ENCODE results near the gene KDM2A.
A peak's percentile ranks its signal among the peaks of the same experiment; 100 is the strongest.

KDM2A gene

GRCh38 chr11:67288452-67289225 is 169.6 kb downstream of the KDM2A start:
- DNase-seq = no peak

DNA sequence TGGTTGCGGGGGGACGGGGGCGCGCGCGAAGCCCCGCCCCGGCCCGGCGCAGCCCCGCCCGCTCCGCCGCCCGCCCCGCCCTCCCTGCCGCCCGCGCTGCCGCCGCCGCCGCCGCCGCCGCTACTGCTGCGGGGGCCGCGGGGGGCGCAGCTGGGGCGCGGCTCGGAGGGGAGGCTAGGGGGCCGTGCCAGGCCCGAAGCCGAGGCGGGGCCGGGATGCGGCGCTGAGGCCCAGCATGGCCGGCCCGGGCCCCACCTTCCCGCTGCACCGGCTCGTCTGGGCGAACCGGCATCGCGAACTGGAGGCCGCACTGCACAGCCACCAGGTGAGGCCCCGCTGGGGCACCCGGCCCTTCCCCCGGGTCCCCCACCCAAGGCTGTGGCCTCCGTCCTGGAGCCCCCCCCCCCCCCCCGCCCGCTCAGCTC is 170.2 kb downstream of the KDM2A start, which contains the start of gene ANKRD13D:
ANKRD13D (plus strand) TSS at position 78 of the 425 bp plus-strand sequence; CDS start at position 236, 158 bp downstream.
- DNase-seq = no peak

- DNase-seq = no peak
Measured at GRCh38 chr11:67289651-67290479, 170.8 kb downstream of the KDM2A start.

- DNase-seq = no peak
Measured at GRCh38 chr11:67290801-67291200, 171.7 kb downstream of the KDM2A start.

DNA sequence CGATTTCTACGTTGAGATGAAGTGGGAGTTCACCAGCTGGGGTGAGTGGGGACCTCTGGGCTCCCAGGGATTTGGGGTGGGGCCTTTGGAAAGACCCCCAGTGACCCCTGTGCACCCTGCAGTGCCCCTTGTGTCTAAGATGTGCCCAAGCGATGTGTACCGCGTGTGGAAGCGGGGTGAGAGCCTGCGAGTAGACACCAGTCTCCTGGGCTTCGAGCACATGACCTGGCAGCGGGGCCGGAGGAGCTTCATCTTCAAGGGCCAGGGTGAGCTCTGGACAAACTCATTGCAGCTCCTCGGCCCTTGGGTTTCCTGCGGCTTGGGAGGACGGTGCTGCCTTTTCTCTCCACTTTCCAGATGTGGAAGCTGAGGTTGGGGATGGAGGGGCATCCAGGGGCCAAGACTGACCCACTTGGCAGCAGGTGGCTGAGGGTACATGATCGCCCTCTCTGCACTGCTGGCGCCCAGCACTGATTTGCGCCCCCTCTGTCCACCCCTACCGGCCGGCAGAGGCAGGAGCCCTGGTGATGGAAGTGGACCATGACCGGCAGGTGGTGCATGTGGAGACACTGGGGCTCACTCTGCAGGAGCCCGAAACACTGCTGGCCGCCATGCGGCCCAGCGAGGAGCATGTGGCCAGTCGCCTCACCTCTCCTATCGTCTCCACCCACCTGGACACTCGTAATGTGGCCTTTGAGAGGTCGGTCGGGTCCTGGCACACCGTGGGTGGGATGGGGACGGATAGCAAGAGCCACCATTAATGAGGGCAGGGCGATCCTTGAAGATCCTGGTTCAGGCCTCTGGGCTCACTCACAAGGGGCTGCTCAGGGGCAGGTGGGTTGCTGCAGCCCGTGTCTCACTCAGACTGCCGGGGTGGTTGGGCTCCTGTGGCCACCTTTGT is 172.7 kb downstream of the KDM2A start:
- DNase-seq = no peak

DNA sequence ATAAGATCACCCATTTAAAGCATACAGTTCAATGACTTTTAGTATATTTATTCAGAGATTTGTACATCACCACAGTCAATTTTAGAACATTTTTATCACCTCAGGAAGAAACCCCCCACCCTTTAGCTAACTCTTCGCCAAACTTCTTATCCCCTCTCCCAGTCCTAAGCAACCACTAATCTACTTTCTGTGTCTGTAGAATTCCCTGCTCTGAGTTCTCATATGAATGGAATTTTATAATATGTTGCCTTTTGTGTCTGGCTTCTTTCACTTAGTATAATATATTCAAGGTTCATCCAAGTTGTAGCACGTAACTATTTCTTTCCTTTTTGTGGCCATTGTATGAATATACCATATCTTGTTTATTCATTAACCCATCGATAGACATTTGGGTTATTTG is 173.6 kb downstream of the KDM2A start:
- DNase-seq = no peak

- no peak for DNase-seq
Measured at GRCh38 chr11:67293090-67293489, 174.0 kb downstream of the KDM2A start.

- DNase-seq = no peak
Measured at GRCh38 chr11:67295846-67296245, 176.8 kb downstream of the KDM2A start.

- no peak for DNase-seq
Measured at GRCh38 chr11:67298786-67299185, 179.7 kb downstream of the KDM2A start.

DNA sequence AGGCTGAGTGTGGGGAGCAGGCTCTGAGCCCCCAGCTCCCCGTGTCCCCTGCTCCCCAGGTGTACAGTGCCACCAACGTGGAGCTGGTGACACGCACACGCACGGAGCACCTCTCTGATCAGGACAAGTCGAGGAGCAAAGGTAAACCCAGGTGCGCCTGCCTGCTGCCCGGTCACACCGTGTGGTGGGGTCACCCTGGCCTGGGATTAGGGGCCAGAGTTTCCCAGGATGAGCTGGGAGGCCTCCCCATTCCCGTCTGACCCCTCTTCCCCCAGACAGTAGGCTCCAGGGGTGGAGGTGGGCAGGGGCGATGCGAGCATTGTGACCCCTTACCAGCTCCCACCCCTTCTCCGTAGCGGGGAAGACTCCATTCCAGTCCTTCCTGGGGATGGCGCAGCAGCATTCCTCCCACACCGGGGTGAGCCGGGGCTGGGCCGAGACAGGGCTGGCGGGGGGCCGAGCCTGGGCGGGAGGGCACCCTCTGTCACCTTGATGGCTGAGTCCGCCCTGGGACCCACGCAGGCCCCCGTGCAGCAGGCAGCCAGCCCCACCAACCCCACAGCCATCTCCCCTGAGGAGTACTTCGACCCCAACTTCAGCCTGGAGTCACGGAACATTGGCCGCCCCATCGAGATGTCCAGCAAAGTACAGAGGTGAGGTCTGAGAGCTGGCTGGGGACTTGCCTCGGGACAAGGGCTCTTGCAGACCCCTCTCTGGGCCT is 180.6 kb downstream of the KDM2A start:
- DNase-seq = no peak

DNA sequence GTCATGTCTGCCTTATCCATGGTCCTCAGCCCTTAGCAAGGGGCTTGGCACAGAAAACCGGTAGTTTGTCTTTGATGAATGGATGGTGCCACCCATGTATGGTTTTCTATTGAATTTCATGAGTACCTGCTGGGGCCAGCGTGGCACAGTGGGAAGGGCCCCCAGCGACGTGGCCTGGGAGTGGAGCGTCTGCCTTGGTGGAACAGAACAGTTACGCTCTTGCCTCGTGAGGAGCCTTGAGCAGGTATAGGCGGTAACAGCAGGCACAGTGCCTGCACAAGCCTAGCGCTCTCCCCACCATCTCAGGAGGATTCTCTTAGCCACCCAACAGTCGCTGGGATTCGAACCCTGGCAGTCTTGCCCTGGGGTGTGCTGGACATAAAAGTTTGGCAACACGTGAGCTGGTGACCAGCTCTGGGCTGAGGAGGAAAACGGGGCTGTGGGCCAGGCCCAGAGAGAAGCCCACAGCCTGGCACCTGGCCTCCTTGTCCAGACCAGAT is 181.2 kb downstream of the KDM2A start:
- no peak for DNase-seq

DNA sequence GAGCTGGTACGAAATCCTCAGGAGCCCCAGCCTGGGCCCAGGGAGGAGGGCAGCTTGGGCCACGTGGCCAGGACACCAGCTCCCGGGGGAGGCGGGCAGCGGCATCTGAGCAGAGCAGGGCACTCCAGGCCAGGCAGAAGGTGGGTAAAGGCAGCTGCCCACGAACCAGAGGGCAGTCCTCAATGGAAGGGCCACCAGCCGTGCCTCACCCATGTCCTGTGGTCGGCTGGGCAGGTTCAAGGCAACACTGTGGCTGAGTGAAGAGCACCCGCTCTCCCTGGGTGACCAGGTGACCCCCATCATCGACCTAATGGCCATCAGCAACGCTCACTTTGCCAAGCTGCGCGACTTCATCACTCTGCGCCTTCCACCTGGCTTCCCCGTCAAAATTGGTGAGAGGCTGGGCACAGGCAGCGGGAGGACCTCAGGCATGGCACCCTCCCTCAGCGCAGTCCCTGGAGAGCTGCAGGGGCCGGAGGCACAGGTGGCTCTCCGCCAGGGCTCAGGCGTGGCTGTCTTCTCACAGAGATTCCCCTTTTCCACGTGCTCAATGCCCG is 181.8 kb downstream of the KDM2A start:
- DNase-seq = no peak

DNA sequence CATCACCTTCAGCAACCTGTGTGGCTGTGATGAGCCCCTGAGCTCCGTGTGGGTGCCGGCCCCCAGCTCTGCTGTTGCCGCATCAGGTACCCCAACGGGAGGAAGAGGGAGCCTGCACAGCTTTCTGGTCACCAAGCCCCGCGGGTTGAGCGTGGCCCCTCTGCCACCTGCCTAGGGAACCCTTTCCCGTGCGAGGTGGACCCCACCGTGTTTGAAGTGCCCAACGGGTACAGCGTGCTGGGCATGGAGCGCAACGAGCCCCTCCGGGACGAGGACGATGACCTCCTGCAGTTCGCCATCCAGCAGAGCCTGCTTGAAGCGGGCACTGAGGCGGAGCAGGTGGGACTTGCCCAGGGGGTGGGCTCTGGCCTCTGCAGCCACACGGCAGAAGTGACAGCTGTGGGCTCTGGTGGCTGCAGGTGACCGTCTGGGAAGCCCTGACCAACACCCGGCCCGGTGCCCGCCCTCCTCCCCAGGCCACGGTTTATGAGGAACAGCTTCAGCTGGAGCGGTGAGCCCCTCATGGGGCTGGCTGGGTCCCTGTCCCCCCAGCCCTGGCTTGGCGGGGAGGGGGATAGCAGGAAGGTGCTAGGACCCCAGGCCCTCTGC is 182.4 kb downstream of the KDM2A start:
- no peak for DNase-seq

DNA sequence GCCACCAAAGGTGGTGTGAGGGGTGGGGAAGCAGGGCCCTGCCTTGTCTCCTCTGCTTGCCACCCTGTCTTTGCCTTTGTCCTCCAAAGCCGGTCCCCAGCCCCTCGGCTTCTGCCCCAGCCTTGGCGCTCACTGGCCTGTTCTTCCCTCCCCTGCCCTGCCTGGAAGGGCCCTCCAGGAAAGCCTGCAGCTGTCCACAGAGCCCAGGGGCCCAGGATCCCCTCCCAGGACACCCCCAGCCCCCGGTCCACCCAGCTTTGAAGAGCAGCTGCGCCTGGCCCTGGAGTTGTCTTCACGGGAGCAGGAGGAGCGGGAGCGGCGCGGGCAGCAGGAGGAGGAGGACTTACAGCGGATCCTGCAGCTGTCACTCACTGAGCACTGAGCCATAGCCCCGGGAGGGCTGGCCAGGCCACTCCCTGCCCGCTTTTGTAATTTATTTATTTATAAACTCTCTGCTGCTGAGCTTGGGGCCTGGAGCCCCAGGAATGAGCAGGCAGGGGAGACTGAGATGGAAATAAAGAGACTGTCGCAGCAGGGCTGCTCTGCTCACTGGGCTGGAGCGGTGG is 183.0 kb downstream of the KDM2A start:
- DNase-seq = peak in 1 of 2 experiments; percentile 28

GRCh38 chr11:67302571-67303131 is 183.6 kb downstream of the KDM2A start:
- no peak for DNase-seq

GRCh38 chr11:67303132-67303834 is 184.2 kb downstream of the KDM2A start, which contains the start of gene SSH3:
SSH3 (plus strand) TSS chr11:67303530; CDS start chr11:67303626, 96 bp downstream.
- DNase-seq = peak; percentile 18 to 58

DNA sequence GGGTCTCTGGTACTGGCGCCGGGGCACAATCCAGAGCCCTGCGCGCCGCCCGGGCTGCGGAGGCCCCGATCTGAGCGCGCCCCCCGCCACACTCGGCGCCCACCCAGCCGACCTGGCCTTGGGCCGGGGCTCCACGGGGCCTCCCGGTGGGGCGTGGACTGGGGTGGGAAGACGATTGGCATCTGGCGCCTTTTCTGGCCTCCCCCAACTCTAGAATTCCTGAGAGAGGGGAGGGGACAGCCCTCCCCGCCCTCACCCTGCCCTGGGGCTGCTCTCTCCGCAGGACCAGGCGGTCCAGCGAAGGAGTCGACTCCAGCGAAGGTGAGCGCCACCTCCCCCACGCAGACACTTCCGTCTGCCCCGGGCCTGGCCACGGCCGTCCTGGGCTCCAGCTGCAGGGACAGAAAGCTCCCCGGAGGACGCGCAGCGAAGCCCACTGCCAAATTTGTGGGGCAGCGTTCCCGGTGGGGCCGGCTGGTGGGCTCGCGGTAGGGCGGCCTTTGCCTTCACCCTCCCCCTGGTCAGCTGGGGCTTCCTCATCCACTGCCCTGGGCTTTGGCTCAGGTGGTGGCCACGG is 184.9 kb downstream of the KDM2A start:
- no peak for DNase-seq

DNA sequence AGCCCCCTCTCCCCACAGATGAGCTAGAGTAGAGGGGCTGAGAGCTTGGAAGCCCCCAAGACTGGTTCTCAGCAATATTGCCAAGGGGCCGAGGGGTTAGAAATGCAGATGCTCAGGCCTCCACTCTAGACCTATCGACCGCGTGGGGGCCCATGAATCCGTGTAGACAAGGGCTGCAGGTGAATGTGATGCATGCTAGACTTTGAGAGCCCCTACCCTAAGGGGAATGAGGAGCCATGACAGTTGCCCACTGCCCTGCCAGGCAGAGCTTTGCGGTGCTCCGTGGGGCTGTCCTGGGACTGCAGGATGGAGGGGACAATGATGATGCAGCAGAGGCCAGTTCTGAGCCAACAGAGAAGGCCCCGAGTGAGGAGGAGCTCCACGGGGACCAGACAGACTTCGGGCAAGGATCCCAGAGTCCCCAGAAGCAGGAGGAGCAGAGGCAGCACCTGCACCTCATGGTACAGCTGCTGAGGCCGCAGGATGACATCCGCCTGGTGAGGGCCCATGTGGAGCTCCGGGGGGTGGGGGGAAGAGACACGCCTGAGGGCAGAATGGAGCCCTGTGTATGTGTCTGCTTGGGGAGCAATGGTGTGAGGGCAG is 185.5 kb downstream of the KDM2A start:
- no peak for DNase-seq

Data from cerebellar nuclear complex (tissue), 1 donor.